Ishikawa (cell line): Measurements from ENCODE around the gene LINS1.

Experiments
- EP300 ChIP-seq: IDR thresholded peaks from 2 replicates; pipeline ENCODE4 v1.6.1; 2012; ENCODE audit warnings: borderline replicate concordance
- FOXM1 ChIP-seq: IDR thresholded peaks from 2 replicates; pipeline ENCODE4 v1.6.1; 2012; ENCODE audit warnings: low read depth, borderline replicate concordance
- TF ChIP-seq, protein P1 (sequence below): IDR thresholded peaks from 2 replicates; pipeline ENCODE4 v1.6.1; 2012; ENCODE audit warnings: low read depth, mild to moderate bottlenecking
- TF ChIP-seq, protein P2 (sequence below): IDR thresholded peaks from 2 replicates; pipeline ENCODE4 v1.6.1; 2012

DNA sequence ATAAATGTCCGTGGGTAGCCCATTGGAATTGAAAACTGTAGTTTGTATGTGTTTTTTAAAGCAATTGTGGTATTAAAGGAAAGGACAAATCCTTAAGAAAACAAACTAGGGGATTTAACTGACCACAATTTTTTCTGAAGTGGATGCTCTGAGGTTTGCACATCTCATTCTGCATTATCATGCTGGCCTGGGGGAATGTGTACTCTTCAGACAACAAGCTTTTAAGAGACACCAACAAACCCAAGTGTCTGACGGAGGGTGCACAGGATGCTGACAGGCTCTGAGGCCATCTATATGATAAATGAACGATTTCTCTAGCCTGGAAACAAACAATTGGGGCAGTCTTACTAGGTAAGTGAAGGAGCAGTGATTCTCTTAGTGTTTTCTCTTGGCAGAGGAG lies 9.1 kb downstream of the LINS1 start:
- TF ChIP-seq, protein P1, sequence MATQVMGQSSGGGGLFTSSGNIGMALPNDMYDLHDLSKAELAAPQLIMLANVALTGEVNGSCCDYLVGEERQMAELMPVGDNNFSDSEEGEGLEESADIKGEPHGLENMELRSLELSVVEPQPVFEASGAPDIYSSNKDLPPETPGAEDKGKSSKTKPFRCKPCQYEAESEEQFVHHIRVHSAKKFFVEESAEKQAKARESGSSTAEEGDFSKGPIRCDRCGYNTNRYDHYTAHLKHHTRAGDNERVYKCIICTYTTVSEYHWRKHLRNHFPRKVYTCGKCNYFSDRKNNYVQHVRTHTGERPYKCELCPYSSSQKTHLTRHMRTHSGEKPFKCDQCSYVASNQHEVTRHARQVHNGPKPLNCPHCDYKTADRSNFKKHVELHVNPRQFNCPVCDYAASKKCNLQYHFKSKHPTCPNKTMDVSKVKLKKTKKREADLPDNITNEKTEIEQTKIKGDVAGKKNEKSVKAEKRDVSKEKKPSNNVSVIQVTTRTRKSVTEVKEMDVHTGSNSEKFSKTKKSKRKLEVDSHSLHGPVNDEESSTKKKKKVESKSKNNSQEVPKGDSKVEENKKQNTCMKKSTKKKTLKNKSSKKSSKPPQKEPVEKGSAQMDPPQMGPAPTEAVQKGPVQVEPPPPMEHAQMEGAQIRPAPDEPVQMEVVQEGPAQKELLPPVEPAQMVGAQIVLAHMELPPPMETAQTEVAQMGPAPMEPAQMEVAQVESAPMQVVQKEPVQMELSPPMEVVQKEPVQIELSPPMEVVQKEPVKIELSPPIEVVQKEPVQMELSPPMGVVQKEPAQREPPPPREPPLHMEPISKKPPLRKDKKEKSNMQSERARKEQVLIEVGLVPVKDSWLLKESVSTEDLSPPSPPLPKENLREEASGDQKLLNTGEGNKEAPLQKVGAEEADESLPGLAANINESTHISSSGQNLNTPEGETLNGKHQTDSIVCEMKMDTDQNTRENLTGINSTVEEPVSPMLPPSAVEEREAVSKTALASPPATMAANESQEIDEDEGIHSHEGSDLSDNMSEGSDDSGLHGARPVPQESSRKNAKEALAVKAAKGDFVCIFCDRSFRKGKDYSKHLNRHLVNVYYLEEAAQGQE, result no peak
- no peak for TF ChIP-seq FOXM1
- no peak for TF ChIP-seq EP300
- TF ChIP-seq, protein P2, sequence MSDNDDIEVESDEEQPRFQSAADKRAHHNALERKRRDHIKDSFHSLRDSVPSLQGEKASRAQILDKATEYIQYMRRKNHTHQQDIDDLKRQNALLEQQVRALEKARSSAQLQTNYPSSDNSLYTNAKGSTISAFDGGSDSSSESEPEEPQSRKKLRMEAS, result no peak
